B cell (primary cell): ENCODE measurements around the gene RBBP8NL. TPM values are rescaled to one million over a fixed set of nuclear protein-coding genes. Genes with fewer than 3 reads are reported as not detected.

ENCODE experiments used
- ATAC-seq: fragments of 200-7000 bp; cut with Tn5 transposase; one replicate; pipeline ENCODE4 v1.10.0; 2021; ENCODE audit warnings: low read depth, mild to moderate bottlenecking, moderate number of reproducible peaks, moderate library complexity
- CTCF ChIA-PET: fragments of 350-600 bp; sonication (Branson Sonifier 250); formaldehyde crosslinking; loops from one replicate; lab custom pipeline; 2021; ENCODE audit warnings: antibody characterized with exemption, inconsistent platforms; lab: Charles Lee
- POLR2A ChIA-PET: fragments of 350-600 bp; sonication (Branson Sonifier 250); formaldehyde crosslinking; loops from one replicate; lab custom pipeline; 2021; ENCODE audit warnings: antibody characterized with exemption; lab: Charles Lee
- DNase-seq: peaks from one replicate; pipeline ENCODE4 v3.0.0; 2013
- H2AFZ ChIP-seq: 2 replicates; pipeline ENCODE4 v1.6.1; 2012; ENCODE audit warnings: mild to moderate bottlenecking, low read depth, low read length; ENCODE audit not compliant: insufficient read depth, poor library complexity, severe bottlenecking
- H3K27ac ChIP-seq, 2 donors: 1 replicate in 1 of 2; 2 replicates in 1 of 2; pipeline ENCODE4 v1.5.1; 2012 to 2013; ENCODE audit warnings: low read length in 2 of 2, mild to moderate bottlenecking in 2 of 2, moderate library complexity in 1 of 2
- H3K27me3 ChIP-seq, 4 experiments: fragments of 200-600 bp in 1 of 4; sonication (generic) in 1 of 4; replicated peaks in 1 of 4; 1 replicate in 2 of 4; 2 replicates in 2 of 4; pipeline versions ENCODE4 v1.6.1 to v1.7.0; 2013 to 2016; ENCODE audit warnings: low read length in 3 of 4, mild to moderate bottlenecking in 2 of 4, mixed read lengths in 1 of 4, moderate library complexity in 1 of 4; ENCODE audit not compliant: insufficient read depth in 4 of 4, control insufficient read depth in 3 of 4; ENCODE audit errors: control extremely low read depth in 1 of 4
- H3K36me3 ChIP-seq, 2 experiments: replicated peaks in 1 of 2; 1 replicate in 1 of 2; 2 replicates in 1 of 2; pipeline versions ENCODE4 v1.6.1 to v1.7.1; 2013; ENCODE audit warnings: low read length in 1 of 2; ENCODE audit not compliant: insufficient read depth in 2 of 2, control insufficient read depth in 1 of 2; ENCODE audit errors: control extremely low read depth in 1 of 2, extremely low read depth in 1 of 2
- H3K4me1 ChIP-seq, 2 donors: fragments of 200-600 bp in 1 of 2; sonication (generic) in 1 of 2; 1 replicate in 1 of 2; 2 replicates in 1 of 2; pipeline versions ENCODE4 v1.5.1 to v1.6.1; 2013 to 2017; ENCODE audit warnings: low read length in 2 of 2; ENCODE audit not compliant: control insufficient read depth in 2 of 2, insufficient read depth in 2 of 2
- H3K4me2 ChIP-seq: replicated peaks from 2 replicates; pipeline ENCODE3; 2012; ENCODE audit warnings: mild to moderate bottlenecking, low read depth, low read length; ENCODE audit not compliant: poor library complexity, severe bottlenecking
- H3K4me3 ChIP-seq, 5 experiments: fragments of 200-600 bp in 1 of 5; sonication (generic) in 1 of 5; 1 replicate in 3 of 5; 2 replicates in 2 of 5; pipeline versions ENCODE4 v1.5.1 to v1.7.0; 2011 to 2016; ENCODE audit warnings: low read length in 4 of 5, mild to moderate bottlenecking in 4 of 5, low read depth in 2 of 5, control low read depth in 1 of 5, moderate library complexity in 1 of 5; ENCODE audit not compliant: insufficient read depth in 1 of 5; ENCODE audit errors: control extremely low read depth in 1 of 5, extremely low read depth in 1 of 5
- H3K79me2 ChIP-seq: fragments of 200-600 bp; sonication (generic); one replicate; pipeline ENCODE4 v1.6.0; 2016; ENCODE audit warnings: low read length; ENCODE audit not compliant: control insufficient read depth, insufficient read depth
- H3K9ac ChIP-seq: fragments of 200-600 bp; sonication (generic); 2 replicates; pipeline ENCODE4 v1.6.1; 2017; ENCODE audit warnings: mild to moderate bottlenecking, low read length, moderate library complexity
- H3K9me3 ChIP-seq, 3 donors: one replicate each; pipeline versions ENCODE4 v1.6.1 to v1.7.1; 2013; ENCODE audit warnings: low read length in 2 of 3; ENCODE audit not compliant: control insufficient read depth in 2 of 3, insufficient read depth in 1 of 3; ENCODE audit errors: control extremely low read depth in 1 of 3
- H4K20me1 ChIP-seq: 2 replicates; pipeline ENCODE4 v1.6.0; 2012; ENCODE audit warnings: mild to moderate bottlenecking, low read length; ENCODE audit not compliant: insufficient read depth, control insufficient read depth, poor library complexity, severe bottlenecking
- H3K27ac Mint-ChIP-seq: one replicate; pipeline ENCODE4 v1.8.0; 2021; ENCODE audit warnings: mixed read lengths
- H3K27me3 Mint-ChIP-seq: one replicate; pipeline ENCODE4 v1.8.0; 2021; ENCODE audit warnings: mixed read lengths
- H3K4me1 Mint-ChIP-seq: one replicate; pipeline ENCODE4 v1.8.0; 2021; ENCODE audit warnings: mixed read lengths
- H3K4me3 Mint-ChIP-seq: one replicate; pipeline ENCODE4 v1.8.0; 2021; ENCODE audit warnings: mixed read lengths
- H3K9me3 Mint-ChIP-seq: one replicate; pipeline ENCODE4 v1.8.0; 2022; ENCODE audit warnings: mixed read lengths; ENCODE audit not compliant: insufficient read depth
- CTCF ChIP-seq: fragments of 200-600 bp; IDR thresholded peaks from one replicate; pipeline ENCODE4 v1.8.0; 2022; ENCODE audit warnings: antibody characterized with exemption, mild to moderate bottlenecking
- EZH2 ChIP-seq: IDR thresholded peaks from 2 replicates; pipeline ENCODE4 v1.6.1; 2012; ENCODE audit warnings: borderline replicate concordance, low read depth, mild to moderate bottlenecking, moderate library complexity, low read length; ENCODE audit not compliant: insufficient read depth, poor library complexity, severe bottlenecking
- WGBS: methylation state at CpG from one replicate; pipeline ENCODE4 v1.1.5; 2013; ENCODE audit warnings: missing lambda C conversion rate; ENCODE audit not compliant: insufficient coverage; 5-methylcytosine and 5-hydroxymethylcytosine counted together
- intact Hi-C: fragments of 100-400 bp; cut with micrococcal nuclease; formaldehyde crosslinking; loops from one replicate; pipeline ENCODE4 v1.10.0; 2022
- polyA plus RNA-seq: library from polyadenylated mRNA; depleted of rRNA; stranded (reverse); fragments of >200 nt; gene quantifications from 2 replicates; pipeline ENCODE4 v1.2.3, GENCODE V29; 2012
- total RNA-seq, 2 donors: library from RNA; stranded (reverse); fragments of 120-200 nt in 1 of 2; gene quantifications; 1 replicate in 1 of 2; 2 replicates in 1 of 2; pipeline versions ENCODE4 v1.2.3 to v1.2.4, GENCODE V29; 2013 to 2022

RBBP8NL gene
- total and polyA plus RNA-seq, 2 donors (not counting 1 experiment from before 2014, with no cell fraction given): not detected

DNA sequence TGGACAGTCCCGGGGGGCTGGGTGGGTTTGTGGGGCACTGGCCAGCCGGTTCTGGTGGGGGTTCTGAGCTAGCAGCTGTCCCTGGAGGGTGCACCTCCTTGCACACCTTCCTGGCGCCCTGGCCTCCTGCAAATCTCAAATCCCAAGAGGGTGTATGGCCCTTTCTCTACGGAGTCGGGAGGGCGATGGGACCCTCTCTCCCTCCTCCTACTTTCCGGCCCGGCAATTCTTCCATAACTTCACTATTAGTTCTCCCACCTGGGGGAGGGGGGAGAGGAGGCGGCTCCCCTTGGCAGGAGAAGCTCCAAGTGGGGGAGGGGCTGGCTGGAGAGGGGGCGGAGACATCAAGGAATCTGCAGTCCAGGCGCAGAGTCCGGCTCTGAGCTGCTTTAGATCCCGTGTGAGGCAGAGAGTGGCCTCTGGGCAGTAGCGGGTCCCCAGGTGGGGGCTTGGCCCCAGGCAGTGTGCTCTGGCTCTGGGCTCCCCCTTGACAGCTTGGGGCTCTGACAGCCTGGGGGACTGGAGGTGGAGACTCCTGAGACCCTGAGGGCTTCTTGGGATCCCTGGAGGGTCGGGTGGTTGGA is 58.9 kb downstream of the RBBP8NL start:
- H4K20me1 ChIP-seq: peaks cover 6% of the 10 kb centered on the region
- peak overlapping the region; percentile 62 for H3K9ac ChIP-seq
- H3K36me3 ChIP-seq: no peaks in the 10 kb centered on the region
- H3K9me3 Mint-ChIP-seq: no peaks in the 10 kb centered on the region
- TF ChIP-seq CTCF (no peak), EZH2 (no peak)
- ChIA-PET POLR2A (interaction anchor here (4.2 kb wide), 1 partner anchor 29 kb away, joined by 43 read pairs; no protein-coding TSS in a partner anchor), CTCF (interaction anchor here (0.9 to 4.2 kb wide), 9 partner anchors 9 to 131 kb away, joined by 3 to 27 read pairs (median 4); no protein-coding TSS in a partner anchor)
- no peak overlapping the region for H3K27ac ChIP-seq
- intact Hi-C loops: no loop called here
- H3K79me2 ChIP-seq: no peaks in the 10 kb centered on the region
- peak; percentile 28 for DNase-seq
- peak overlapping the region; percentile 93 for H3K4me2 ChIP-seq
- peaks cover 25 to 31% of the 10 kb centered on the region in 2 donors for H3K4me1 ChIP-seq
- peaks cover 19% of the 10 kb centered on the region for H3K4me1 Mint-ChIP-seq
- H3K27me3 ChIP-seq: peaks cover 0 to 42% (median 12%) of the 10 kb centered on the region in 4 experiments
- peaks cover 0 to 4% (median 0%) of the 10 kb centered on the region in 3 donors for H3K9me3 ChIP-seq
- no peak for ATAC-seq
- WGBS: 3% methylated on average over 7 of the region's 15 CpGs
- H3K4me3 ChIP-seq: peak overlapping the region in 4 of 5 experiments; percentile 50 to 70 (median 61)
- peaks cover 6% of the 10 kb centered on the region for H3K27me3 Mint-ChIP-seq
- H2AFZ ChIP-seq: peak overlapping the region; percentile 70
- H3K4me3 Mint-ChIP-seq: peak overlapping the region; percentile 80
- no peak overlapping the region for H3K27ac Mint-ChIP-seq
